ENCODE results near the gene KIF17.

DNA sequence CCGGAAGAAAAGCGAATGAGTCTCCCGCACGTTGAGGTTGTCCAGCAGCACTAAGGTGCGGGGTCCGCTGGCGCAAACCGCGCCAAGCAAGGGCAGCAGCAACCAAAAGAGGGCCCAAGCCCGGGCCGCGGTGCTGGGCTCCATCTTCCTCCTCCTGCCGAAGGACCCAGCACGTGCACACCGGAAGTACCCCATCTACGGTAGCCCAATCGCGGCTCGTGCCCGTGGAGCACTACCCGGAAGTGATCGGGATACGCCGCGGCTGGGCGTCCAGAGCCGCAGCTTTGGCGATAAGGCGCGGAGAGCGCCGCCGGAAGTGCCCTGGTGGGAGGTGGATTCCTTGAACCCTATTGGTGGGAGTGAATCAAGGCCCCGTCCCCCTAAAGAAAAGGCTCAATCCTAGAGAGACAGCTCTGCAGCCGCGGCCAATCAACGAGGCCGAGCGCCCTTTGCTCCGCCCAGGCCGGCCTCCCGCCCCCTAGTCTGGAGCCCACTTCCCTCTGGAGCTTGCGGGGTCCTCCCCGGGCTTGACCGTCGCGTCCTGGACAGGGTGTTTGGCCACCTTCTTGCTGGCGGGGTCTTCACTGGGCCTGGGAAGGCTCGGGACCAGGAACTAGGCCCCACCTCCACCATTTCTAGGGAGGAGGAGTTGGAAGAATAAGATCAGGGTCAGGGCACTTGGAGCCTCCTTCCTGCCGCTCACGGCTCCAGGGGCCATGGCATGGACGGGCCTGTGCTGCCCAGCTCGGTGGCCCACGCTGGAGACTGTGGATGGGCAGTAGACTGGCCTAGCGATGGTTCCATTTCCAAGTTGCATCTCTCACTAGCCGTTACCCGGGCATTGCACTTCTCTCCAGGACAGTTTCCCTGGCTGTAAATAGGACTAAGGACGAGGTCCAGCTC lies 56.3 kb downstream of the KIF17 start, which contains the start of gene DDOST:
- TF ChIP-seq, protein P1, sequence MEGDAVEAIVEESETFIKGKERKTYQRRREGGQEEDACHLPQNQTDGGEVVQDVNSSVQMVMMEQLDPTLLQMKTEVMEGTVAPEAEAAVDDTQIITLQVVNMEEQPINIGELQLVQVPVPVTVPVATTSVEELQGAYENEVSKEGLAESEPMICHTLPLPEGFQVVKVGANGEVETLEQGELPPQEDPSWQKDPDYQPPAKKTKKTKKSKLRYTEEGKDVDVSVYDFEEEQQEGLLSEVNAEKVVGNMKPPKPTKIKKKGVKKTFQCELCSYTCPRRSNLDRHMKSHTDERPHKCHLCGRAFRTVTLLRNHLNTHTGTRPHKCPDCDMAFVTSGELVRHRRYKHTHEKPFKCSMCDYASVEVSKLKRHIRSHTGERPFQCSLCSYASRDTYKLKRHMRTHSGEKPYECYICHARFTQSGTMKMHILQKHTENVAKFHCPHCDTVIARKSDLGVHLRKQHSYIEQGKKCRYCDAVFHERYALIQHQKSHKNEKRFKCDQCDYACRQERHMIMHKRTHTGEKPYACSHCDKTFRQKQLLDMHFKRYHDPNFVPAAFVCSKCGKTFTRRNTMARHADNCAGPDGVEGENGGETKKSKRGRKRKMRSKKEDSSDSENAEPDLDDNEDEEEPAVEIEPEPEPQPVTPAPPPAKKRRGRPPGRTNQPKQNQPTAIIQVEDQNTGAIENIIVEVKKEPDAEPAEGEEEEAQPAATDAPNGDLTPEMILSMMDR (IDR thresholded peaks at IDR 0.05; ENCODE audit: low read depth, low read length, poor library complexity, severe bottlenecking) = peak; percentile 31
- no peak for TF ChIP-seq EZH2phosphoT487 (IDR thresholded peaks at IDR 0.05; ENCODE audit: borderline replicate concordance, low read length)

All from DOHH2 (cell line).